SU-DHL-6 (cell line): ENCODE measurements around the gene ARHGAP5.

Experiments used
- H2AFZ ChIP-seq: fragments of 200-600 bp; sonication (generic); 2 replicates; pipeline ENCODE4 v1.6.1; 2014; ENCODE audit warnings: low read depth, mild to moderate bottlenecking, moderate library complexity, mixed read lengths, antibody characterized with exemption, low read length; ENCODE audit not compliant: severe bottlenecking
- H3F3A ChIP-seq: fragments of 200-600 bp; shearing (Covaris generic); 2 replicates; pipeline ENCODE4 v1.6.0; 2016; ENCODE audit warnings: antibody characterized with exemption, mild to moderate bottlenecking; ENCODE audit not compliant: insufficient read depth
- H3K27ac ChIP-seq: fragments of 200-600 bp; sonication (generic); 2 replicates; pipeline ENCODE4 v1.5.1; 2016; ENCODE audit warnings: low read depth, mild to moderate bottlenecking, low read length, moderate library complexity, mixed read lengths
- H3K27me3 ChIP-seq: fragments of 200-600 bp; sonication (generic), shearing (Covaris generic); 2 replicates; pipeline ENCODE4 v1.6.0; 2014; ENCODE audit warnings: mild to moderate bottlenecking, low read length
- H3K36me3 ChIP-seq: fragments of 200-600 bp; sonication (generic); 2 replicates; pipeline ENCODE4 v1.6.1; 2014; ENCODE audit warnings: mild to moderate bottlenecking, low read length, mixed read lengths
- H3K4me2 ChIP-seq: fragments of 300-600, 200-600 bp; shearing (Covaris generic), sonication (generic); 2 replicates; pipeline ENCODE4 v1.6.0; 2014; ENCODE audit warnings: low read length, low read depth, mild to moderate bottlenecking; ENCODE audit not compliant: poor library complexity, severe bottlenecking
- H3K4me3 ChIP-seq: fragments of 200-600 bp; sonication (generic); 2 replicates; pipeline ENCODE4 v1.5.1; 2014; ENCODE audit warnings: antibody characterized with exemption, low read length, mild to moderate bottlenecking, mixed read lengths; ENCODE audit not compliant: insufficient read depth, poor library complexity, severe bottlenecking
- H3K79me2 ChIP-seq: fragments of 200-600 bp; sonication (generic); 2 replicates; pipeline ENCODE4 v1.6.1; 2014; ENCODE audit warnings: mild to moderate bottlenecking, low read length, moderate library complexity; ENCODE audit not compliant: insufficient read depth
- H3K9ac ChIP-seq: fragments of 200-600 bp; sonication (generic); 2 replicates; pipeline ENCODE4 v1.7.0; 2014; ENCODE audit warnings: mild to moderate bottlenecking, low read length
- H3K9me2 ChIP-seq: fragments of 200-600 bp; sonication (generic); replicated peaks from 2 replicates; pipeline ENCODE4 v1.6.1; 2014; ENCODE audit warnings: low read length; ENCODE audit not compliant: insufficient read depth
- H3K9me3 ChIP-seq: fragments of 200-600 bp; sonication (generic); 2 replicates; pipeline ENCODE4 v1.6.1; 2014; ENCODE audit warnings: low read length, mixed read lengths; ENCODE audit not compliant: insufficient read depth
- H4K20me1 ChIP-seq: fragments of 200-600 bp; sonication (generic); 2 replicates; pipeline ENCODE4 v1.6.1; 2014; ENCODE audit warnings: low read depth, mild to moderate bottlenecking, antibody characterized with exemption, low read length, moderate library complexity, mixed read lengths
- CTCF ChIP-seq: fragments of 200-600 bp; sonication (generic); IDR thresholded peaks from one replicate; pipeline ENCODE4 v1.5.1; 2017; ENCODE audit warnings: antibody characterized with exemption, mild to moderate bottlenecking, low read length, moderate library complexity; ENCODE audit not compliant: insufficient read depth, poor library complexity, severe bottlenecking
- EZH2phosphoT487 ChIP-seq: fragments of 200-600 bp; sonication (generic), shearing (Covaris generic); conservative IDR thresholded peaks from 2 replicates; pipeline ENCODE4 v1.6.1; 2018; ENCODE audit warnings: mild to moderate bottlenecking, antibody characterized with exemption, low read length, moderate library complexity, mixed read lengths

ARHGAP5 gene

GRCh38 chr14:32192712-32193373 is 115.7 kb downstream of the ARHGAP5 start:
- no peaks in the 10 kb centered on the region for H3K79me2 ChIP-seq
- H3K27me3 ChIP-seq, result no peaks in the 10 kb centered on the region
- H3K9me3 ChIP-seq, result no peaks in the 10 kb centered on the region
- H3K4me3 ChIP-seq, result no peak overlapping the region
- TF ChIP-seq EZH2phosphoT487 (no peak), CTCF (no peak)
- no peaks in the 10 kb centered on the region for H3K9me2 ChIP-seq
- H3K36me3 ChIP-seq, result no peaks in the 10 kb centered on the region
- H3K4me2 ChIP-seq, result no peak overlapping the region
- H3K9ac ChIP-seq, result no peak overlapping the region
- no peaks in the 10 kb centered on the region for H4K20me1 ChIP-seq
- H3F3A ChIP-seq, result no peaks in the 10 kb centered on the region
- H3K27ac ChIP-seq, result no peak overlapping the region
- H2AFZ ChIP-seq, result no peak overlapping the region

- H3K79me2 ChIP-seq, result no peaks in the 10 kb centered on the region
- H3K4me3 ChIP-seq, result no peak overlapping the region
- no peak for TF ChIP-seq CTCF
- TF ChIP-seq EZH2phosphoT487, result no peak
- no peaks in the 10 kb centered on the region for H3K9me3 ChIP-seq
- no peak overlapping the region for H3K27ac ChIP-seq
- H3K9ac ChIP-seq, result no peak overlapping the region
- H3K4me2 ChIP-seq, result no peak overlapping the region
- H3K27me3 ChIP-seq, result no peaks in the 10 kb centered on the region
- H3K9me2 ChIP-seq, result no peaks in the 10 kb centered on the region
- no peak overlapping the region for H2AFZ ChIP-seq
- no peaks in the 10 kb centered on the region for H3K36me3 ChIP-seq
- H4K20me1 ChIP-seq, result no peaks in the 10 kb centered on the region
- H3F3A ChIP-seq, result no peaks in the 10 kb centered on the region
Observed at GRCh38 chr14:32193532-32193931, 116.4 kb downstream of the ARHGAP5 start.

GRCh38 chr14:32195636-32196035 is 118.5 kb downstream of the ARHGAP5 start:
- H3K4me2 ChIP-seq, result no peak overlapping the region
- H3K9me3 ChIP-seq, result no peaks in the 10 kb centered on the region
- H3K9me2 ChIP-seq, result no peaks in the 10 kb centered on the region
- no peaks in the 10 kb centered on the region for H3K36me3 ChIP-seq
- H3F3A ChIP-seq, result peaks cover 8% of the 10 kb centered on the region
- no peaks in the 10 kb centered on the region for H3K79me2 ChIP-seq
- no peak overlapping the region for H3K9ac ChIP-seq
- H3K27me3 ChIP-seq, result no peaks in the 10 kb centered on the region
- H4K20me1 ChIP-seq, result no peaks in the 10 kb centered on the region
- H3K27ac ChIP-seq, result no peak overlapping the region
- no peak overlapping the region for H3K4me3 ChIP-seq
- no peak for TF ChIP-seq EZH2phosphoT487
- no peak overlapping the region for H2AFZ ChIP-seq

DNA sequence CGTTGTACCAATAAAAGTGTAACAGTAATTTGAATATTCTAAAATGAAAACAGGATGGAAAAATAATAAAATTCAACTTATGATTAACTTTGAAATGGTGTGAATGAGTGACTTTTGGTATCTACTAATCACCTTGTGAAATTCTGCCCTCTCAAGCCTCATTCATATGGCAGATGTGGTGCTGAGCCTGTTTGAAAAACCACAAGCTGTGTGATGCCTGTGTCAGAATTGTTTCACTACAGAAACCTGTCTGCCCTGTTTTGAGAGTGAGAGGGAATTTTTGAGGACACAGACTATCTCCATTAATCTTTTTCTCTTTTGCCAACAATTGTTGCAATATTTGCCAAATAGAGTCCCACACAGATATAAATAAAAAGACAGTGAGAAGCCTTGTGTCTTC is 120.8 kb downstream of the ARHGAP5 start:
- Histone ChIP-seq H3K36me3 (no peaks in the 10 kb centered on the region), H3K79me2 (no peaks in the 10 kb centered on the region), H3K27me3 (no peaks in the 10 kb centered on the region), H2AFZ (no peak overlapping the region), H3F3A (peaks cover 20% of the 10 kb centered on the region), H3K4me2 (no peak overlapping the region), H3K9ac (no peak overlapping the region), H4K20me1 (no peaks in the 10 kb centered on the region), H3K4me3 (no peak overlapping the region), H3K9me2 (no peaks in the 10 kb centered on the region), H3K27ac (no peak overlapping the region), H3K9me3 (no peaks in the 10 kb centered on the region)
- TF ChIP-seq EZH2phosphoT487 (no peak), CTCF (no peak)
